ENCODE measurements around the gene UQCR10.

- TF ChIP-seq, protein P1, sequence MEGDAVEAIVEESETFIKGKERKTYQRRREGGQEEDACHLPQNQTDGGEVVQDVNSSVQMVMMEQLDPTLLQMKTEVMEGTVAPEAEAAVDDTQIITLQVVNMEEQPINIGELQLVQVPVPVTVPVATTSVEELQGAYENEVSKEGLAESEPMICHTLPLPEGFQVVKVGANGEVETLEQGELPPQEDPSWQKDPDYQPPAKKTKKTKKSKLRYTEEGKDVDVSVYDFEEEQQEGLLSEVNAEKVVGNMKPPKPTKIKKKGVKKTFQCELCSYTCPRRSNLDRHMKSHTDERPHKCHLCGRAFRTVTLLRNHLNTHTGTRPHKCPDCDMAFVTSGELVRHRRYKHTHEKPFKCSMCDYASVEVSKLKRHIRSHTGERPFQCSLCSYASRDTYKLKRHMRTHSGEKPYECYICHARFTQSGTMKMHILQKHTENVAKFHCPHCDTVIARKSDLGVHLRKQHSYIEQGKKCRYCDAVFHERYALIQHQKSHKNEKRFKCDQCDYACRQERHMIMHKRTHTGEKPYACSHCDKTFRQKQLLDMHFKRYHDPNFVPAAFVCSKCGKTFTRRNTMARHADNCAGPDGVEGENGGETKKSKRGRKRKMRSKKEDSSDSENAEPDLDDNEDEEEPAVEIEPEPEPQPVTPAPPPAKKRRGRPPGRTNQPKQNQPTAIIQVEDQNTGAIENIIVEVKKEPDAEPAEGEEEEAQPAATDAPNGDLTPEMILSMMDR (IDR thresholded peaks at IDR 0.05; ENCODE audit: insufficient read depth, low read length), result no peak
- TF ChIP-seq GABPA (IDR thresholded peaks at IDR 0.05; ENCODE audit: low read depth) (no peak), POLR2AphosphoS5 (IDR thresholded peaks at IDR 0.05; ENCODE audit: low read depth) (no peak), REST (IDR thresholded peaks at IDR 0.05; ENCODE audit: insufficient replicate concordance, low read depth) (no peak)
Observed at GRCh38 chr22:29797351-29797750, 30.2 kb downstream of the UQCR10 start.
